ENCODE data around the gene CACNA1B.
"Not testable (repeated sequence)": the region's sequence is repeated elsewhere in the genome, so short reads cannot be mapped to it uniquely, and the experiment has no call there.

CACNA1B gene

DNA sequence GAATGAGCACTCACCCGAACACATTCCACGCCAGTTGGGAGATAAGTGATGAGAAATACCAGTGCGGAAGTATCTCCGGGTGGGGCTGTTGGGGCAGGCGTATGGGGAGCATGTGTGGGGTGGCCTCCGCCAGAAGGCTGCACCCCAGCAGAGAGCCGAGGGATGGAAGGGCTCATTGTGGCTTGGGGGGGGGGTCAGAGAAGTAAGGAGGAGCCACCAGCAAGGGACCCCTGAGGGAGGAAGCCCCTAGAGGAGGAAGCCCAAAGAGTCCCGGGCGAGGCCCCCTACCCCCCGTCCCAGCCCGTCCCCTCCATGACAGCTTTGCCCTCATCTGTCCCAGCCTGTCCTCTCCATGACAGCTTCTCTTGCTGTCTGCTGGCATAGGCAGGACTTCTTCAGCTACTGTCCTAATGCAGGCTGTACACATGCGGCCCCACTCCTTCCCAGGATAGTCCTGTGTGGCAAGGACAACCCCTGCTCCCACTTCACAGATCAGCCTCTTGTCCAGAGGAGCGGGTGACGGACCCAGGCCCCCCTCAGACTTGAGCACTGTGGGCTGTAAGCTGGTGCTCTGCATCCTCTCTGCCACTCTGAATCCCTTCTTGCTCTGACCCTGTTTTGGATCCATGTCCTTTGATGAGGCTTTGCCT is 239.6 kb downstream of the CACNA1B start:
- no peak for DNase-seq (ENCODE audit: low read depth)

DNA sequence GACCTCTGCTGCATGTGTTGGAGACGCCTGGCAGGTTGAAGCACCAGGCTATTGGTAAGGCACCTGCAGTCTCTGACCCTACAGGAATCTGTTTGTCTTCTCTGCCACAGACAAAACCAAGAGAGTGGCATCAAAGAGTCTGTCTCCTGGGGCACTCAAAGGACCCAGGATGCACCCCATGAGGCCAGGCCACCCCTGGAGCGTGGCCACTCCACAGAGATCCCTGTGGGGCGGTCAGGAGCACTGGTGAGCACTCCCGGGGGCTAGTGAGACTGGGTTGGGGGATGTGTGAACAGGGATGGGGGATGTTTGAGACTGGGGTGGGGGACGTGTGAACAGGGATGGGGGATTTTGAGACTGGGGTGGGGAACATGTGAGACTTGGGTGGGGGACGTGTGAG is 240.3 kb downstream of the CACNA1B start:
- no peak for DNase-seq (ENCODE audit: low read depth)

DNA sequence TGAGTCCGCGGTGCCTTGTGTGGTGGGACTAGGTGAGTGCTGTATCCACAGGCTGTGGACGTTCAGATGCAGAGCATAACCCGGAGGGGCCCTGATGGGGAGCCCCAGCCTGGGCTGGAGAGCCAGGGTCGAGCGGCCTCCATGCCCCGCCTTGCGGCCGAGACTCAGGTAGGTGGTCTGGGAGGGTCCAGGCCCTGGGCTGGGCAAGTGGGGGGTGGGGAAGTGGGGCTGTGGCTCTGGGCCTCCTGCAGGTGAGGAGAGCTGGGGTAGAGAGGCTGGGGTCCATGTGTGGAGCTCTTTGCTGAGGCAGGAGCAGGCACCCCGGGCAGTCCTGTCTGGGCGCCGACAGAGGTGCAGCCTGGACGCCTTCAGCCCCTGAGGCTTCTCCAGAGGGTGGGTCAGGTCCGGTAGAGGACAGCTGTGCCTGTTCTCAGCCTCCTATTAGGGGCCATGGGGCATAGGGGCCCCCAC is 241.1 kb downstream of the CACNA1B start:
- no peak for DNase-seq (ENCODE audit: low read depth)

DNA sequence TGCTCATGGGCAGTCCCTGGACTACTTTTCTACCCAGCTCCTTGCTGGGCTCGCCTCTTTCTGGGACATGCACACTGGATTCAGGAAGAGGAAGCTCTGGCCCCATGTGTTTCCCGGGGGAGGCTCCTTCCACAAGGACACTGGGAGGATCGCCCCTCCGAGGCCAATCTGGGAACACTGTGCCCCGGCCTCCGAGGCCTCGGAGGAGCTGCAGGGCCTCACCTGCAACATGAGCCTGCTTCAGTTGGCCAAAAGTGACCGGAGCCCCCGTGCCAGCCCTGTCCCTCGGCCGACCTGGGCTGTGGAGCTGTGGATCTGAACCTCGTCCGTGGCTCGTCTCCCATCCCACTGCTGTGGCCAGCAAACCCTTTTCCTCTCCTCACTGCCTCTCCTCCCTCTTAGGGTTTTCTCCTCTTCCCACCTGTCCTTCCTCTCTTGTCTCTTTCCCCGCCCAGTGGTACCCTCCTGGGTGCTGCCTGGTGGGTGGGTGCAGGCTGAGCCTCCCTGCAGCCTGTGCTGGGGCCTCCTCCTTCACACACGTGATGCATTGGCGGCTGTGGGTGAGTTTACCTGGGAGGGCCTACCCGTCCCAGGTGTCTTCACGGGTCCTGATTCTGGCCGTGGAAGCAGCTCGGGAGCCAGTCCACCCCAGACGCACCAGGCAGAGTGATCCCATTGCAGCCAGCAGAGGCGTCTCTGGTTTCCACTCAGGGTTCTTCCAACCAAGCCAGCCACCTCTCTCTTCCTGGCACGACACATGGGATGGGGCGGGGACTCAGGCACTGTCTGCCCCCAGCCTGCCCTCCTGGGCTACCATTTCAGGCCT is 241.8 kb downstream of the CACNA1B start:
- no peak for DNase-seq (ENCODE audit: low read depth)

DNA sequence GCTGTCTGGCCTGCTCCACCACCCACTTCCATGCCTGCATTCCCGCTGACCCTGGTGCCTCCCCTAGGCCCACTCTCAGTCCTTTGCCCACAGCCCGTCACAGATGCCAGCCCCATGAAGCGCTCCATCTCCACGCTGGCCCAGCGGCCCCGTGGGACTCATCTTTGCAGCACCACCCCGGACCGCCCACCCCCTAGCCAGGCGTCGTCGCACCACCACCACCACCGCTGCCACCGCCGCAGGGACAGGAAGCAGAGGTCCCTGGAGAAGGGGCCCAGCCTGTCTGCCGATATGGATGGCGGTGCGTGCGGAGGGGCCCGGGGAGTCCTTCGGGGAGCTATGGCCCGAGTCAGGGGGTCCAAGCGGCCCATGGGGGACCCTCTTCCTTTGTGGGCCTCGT is 242.5 kb downstream of the CACNA1B start:
- no peak for DNase-seq (ENCODE audit: low read depth)

DNA sequence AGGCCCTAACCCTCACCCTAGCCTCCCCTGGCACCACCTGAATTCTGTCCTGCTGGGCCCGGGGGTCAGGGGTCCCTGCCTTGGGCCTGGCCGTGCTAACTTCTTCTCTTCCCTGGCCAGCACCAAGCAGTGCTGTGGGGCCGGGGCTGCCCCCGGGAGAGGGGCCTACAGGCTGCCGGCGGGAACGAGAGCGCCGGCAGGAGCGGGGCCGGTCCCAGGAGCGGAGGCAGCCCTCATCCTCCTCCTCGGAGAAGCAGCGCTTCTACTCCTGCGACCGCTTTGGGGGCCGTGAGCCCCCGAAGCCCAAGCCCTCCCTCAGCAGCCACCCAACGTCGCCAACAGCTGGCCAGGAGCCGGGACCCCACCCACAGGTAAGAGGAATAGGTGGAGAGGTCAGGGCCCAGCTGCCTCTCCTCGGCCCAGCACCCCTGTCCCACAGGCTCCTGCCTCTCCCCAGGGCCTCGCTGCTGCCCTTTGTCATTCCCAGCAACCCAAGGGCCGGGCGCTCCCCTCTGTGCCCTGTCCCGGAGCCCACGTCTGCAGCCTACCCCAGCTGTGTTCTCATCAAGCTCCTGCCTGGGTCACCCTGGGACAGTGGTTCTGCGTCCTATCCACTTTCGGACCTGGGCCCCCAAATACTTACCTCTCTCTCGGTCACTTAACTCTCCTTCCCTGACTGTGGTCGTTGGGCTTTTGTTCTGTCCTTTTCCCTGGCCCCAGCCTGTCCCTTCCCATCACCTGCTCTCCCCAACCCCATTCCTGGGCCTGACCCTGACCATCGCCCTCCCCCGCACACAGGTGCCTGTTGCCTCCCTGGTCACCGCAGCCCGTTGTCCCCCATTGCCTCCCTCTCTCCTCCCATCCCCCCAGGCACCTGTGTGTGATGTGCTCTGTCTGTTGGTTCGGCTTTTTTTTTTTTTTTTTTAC is 243.2 kb downstream of the CACNA1B start:
- no peak for DNase-seq (ENCODE audit: low read depth)

DNA sequence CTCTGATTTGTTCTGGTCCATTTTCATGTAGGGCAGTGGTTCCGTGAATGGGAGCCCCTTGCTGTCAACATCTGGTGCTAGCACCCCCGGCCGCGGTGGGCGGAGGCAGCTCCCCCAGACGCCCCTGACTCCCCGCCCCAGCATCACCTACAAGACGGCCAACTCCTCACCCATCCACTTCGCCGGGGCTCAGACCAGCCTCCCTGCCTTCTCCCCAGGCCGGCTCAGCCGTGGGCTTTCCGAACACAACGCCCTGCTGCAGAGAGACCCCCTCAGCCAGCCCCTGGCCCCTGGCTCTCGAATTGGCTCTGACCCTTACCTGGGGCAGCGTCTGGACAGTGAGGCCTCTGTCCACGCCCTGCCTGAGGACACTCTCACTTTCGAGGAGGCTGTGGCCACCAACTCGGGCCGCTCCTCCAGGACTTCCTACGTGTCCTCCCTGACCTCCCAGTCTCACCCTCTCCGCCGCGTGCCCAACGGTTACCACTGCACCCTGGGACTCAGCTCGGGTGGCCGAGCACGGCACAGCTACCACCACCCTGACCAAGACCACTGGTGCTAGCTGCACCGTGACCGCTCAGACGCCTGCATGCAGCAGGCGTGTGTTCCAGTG is 244.0 kb downstream of the CACNA1B start:
- no peak for DNase-seq (ENCODE audit: low read depth)

DNA sequence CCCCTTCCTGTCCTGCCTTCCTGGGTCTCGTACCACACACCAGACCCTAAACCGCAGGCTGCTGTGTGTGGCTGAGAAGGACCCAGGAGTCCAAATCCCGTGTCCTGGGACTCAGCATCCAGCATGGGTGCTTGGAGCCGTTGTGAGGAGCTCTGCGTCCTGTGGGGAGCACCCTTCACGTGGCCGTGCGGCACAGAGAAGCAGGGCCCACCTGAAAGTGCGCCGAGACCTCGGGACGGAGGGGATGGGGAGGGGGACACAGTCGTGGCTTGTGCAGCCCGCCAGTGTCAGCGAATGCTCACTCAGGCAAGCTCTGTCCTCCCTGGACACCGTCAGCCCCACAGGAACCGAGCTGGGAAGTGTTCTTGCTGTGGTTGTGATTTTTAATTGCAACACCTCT is 244.6 kb downstream of the CACNA1B start:
- no peak for DNase-seq (ENCODE audit: low read depth)

DNA sequence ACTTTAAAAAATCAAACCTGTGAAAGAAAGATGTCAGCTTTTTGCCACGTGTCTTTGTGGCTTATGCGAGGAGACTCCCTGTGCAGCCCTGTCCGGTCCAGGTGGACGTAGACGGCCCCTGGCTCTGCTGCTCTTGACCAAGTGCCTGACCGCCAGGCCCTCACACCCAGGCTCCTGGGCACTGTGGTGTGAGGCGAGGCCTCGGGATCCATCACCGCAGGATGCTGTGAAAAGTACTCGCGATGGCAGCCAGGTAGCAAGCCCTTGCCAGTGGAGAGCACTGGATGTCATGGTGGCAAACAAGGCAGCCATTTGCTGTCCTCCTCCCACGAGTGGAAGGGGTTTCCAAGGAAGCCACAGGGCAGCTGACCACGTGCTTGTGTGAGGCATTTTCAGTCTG is 245.1 kb downstream of the CACNA1B start:
- DNase-seq (ENCODE audit: low read depth) = no peak

DNA sequence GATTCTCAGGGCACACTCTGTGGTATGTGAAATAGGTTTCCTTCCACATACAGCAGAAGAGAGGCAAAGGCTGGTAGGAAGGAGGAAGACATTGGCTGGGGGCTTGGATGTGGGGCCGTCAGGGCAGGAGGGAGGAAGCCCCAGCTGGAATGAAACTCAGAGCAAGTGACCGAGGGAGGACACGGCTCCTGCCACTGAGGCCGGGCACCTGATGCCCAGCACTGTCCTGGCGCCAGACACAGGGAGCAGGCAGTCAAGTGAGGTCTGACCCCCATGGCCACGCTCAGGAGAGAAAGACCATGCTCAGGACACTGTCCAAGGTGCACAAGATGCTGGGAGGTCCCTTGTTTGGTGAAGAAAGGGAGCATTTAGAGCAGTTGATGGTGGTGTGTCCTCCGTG is 245.5 kb downstream of the CACNA1B start:
- no peak for DNase-seq (ENCODE audit: low read depth)

DNA sequence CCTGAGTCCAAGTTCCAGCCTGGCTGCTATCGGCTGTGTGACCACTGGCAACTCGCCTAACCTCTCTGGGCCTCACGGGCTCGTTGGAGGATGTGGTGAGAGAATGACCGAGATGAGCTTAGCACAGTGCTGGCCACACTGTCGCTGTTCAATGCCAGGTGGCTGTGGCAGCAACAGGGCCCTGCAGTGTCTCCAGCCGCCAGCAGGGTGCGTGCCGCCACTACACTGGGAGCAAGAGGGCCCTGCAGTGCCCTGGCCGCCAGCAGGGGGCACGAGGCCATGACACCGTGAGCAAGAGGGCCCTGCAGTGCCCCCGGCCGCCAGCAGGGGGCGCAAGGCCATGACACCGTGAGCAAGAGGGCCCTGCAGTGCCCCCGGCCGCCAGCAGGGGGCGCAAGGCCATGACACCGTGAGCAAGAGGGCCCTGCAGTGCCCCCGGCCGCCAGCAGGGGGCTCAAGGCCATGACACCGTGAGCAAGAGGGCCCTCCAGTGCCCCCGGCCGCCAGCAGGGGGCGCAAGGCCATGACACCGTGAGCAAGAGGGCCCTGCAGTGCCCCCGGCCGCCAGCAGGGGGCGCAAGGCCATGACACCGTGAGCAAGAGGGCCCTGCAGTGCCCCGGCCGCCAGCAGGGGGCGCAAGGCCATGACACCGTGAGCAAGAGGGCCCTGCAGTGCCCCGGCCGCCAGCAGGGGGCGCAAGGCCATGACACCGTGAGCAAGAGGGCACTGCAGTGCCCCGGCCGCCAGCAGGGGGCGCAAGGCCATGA is 248.7 kb downstream of the CACNA1B start:
- DNase-seq (ENCODE audit: low read depth) = not testable (repeated sequence)

DNA sequence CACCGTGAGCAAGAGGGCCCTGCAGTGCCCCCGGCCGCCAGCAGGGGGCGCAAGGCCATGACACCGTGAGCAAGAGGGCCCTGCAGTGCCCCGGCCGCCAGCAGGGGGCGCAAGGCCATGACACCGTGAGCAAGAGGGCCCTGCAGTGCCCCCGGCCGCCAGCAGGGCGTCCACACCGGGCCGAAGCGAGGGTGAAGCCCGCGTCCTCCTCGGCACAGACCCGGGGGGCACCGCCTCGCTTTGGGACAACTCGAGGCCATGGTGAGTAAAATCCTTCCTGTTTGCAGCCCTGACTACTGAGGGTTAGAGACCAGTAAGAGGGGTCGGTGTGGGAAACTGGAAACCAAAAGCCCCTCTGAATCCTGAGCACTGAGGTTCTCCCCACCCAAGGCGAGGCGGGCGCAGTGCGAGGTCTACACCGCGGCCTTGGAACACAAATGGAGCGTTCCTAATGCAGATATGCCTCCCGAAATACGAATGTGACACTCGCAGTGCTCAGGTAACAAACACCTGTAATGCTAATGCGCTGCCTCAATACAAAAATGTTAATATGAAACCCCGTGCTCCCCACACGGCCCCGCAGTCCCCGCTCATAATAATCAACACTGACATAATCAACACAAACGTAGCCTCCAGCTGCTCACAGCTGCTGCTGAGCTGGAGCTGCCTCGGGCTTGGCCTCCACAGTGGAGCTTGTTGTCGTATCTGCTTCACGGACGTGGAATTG is 249.4 kb downstream of the CACNA1B start:
- DNase-seq (ENCODE audit: low read depth) = not testable (repeated sequence)

DNA sequence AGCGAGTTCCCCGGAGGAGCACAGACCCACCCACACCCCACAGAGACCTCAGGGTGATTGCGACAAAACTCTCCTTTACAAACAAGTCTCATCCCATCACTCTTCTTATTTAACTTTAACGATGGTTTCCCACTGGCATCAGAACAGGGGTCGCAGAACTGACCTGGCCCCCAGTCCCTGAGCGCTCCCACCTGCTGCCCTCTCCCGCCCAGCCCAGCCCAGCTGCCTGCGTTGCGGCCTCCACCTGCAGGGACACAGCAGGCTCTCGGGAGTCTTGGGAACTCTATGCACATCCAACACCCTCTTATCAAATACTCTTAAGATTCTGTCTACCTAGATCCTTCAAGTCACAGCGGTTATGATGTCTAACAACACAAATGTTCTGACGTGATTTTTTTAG is 250.4 kb downstream of the CACNA1B start:
- DNase-seq (ENCODE audit: low read depth) = not testable (repeated sequence)

DNA sequence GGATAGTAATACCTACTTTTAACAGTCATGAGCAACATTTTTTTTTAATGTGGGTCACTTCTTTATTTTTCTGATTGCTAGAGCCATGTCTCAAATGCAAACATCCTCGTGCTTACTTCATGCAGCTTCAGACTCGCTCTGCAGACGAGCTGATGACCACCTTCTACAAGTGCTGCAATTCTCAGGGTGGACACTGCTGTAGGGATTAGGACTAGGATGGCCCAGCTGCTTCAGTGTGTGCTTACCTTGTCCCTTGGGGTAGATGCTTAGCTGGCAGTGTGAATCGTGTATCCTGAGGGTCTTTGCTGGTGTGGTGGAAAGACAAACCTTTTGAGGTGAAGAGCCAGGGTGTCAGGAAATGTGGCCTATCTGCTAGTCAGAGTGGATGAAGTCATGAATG is 251.7 kb downstream of the CACNA1B start:
- DNase-seq (ENCODE audit: low read depth) = not testable (repeated sequence)

DNA sequence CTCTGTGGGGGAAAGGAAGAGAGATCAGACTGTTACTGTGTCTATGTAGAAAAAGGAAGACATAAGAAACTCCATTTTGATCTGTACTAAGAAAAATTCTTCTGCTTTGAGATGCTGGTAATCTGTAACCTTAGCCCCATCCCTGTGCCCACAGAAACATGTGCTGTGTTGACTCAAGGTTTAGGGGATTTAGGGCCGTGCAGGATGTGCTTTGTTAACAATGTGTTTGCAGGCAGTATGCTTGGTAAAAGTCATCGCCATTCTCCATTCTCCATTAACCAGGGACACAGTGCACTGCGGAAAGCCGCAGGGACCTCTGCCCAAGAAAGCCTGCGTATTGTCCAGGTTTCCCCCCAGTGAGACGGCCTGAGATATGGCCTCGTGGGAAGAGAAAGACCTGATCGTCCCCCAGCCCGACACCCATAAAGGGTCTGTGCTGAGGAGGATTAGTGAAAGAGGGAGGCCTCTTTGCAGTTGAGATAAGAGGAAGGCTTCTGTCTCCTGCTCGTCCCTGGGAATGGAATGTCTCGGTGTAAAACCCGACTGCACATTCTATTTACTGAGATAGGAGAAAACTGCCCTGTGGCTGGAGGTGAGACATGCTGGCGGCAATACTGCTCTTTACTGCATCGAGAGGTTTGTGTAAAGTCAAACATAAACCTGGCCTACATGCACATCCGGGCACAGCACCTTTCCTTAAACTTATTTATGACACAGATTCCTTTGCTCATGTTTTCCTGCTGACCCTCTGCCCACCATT is 255.5 kb downstream of the CACNA1B start:
- not testable (repeated sequence) for DNase-seq (ENCODE audit: low read depth)

DNA sequence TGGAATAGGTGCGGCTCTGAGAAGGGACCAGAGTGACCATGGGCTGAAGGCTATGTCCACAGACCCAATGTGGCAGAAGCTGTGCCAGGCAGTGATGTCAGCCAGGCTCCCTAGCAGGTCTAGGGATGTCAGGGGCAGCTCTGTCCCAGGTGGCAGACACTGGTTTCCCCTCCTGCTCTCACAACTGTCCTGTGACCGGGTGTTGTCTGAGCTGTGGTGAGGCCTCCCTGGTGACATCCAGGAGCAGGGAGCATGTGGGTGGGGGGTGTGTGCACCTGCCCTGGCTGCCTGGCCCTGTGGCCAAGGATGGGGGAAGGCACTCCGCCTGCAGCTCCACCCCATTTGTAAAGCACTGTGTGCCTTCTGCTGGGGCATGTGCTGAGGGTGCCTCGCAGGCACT is 257.0 kb downstream of the CACNA1B start:
- not testable (repeated sequence) for DNase-seq (ENCODE audit: low read depth)

DNA sequence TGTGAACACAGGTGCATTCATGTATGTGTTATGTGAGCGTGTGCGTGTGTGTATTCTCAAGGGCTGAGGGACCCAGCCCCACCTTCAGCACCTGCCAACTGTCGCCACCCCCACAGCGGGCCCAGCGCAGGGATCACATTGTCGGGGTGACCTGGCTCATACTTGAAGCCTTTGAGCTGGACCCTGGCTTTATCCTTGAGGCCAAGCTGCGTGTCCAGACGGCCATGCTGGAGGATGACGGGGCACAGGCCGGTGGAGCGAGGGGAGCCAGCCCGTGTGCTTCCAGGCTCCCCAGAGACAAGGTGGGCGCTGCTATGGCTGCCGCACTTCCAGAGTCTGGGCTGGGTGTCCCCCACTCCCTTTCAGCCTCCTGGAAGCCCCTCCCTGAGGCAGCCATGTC is 261.5 kb downstream of the CACNA1B start:
- DNase-seq (ENCODE audit: low read depth) = not testable (repeated sequence)

DNA sequence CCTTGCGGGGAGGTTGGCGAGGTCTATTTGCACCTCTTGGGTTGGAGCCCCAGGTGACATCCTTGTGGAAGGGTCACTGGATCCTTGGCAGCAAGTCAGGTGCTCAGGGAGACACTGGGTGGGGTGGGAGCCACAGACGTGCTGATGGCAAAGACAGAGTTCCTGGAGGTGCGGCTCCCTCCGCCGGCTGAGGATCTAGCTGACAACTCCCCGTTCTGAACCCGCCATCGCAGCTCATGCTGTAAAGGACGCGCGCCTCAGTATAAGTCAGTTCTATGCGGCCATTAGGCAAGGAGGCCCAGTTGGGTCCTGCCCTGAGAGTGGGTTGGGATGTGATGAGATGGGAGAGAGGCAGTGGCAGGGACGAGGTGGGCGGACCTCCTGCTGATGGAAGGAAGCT is 263.4 kb downstream of the CACNA1B start:
- DNase-seq (ENCODE audit: low read depth) = not testable (repeated sequence)

DNA sequence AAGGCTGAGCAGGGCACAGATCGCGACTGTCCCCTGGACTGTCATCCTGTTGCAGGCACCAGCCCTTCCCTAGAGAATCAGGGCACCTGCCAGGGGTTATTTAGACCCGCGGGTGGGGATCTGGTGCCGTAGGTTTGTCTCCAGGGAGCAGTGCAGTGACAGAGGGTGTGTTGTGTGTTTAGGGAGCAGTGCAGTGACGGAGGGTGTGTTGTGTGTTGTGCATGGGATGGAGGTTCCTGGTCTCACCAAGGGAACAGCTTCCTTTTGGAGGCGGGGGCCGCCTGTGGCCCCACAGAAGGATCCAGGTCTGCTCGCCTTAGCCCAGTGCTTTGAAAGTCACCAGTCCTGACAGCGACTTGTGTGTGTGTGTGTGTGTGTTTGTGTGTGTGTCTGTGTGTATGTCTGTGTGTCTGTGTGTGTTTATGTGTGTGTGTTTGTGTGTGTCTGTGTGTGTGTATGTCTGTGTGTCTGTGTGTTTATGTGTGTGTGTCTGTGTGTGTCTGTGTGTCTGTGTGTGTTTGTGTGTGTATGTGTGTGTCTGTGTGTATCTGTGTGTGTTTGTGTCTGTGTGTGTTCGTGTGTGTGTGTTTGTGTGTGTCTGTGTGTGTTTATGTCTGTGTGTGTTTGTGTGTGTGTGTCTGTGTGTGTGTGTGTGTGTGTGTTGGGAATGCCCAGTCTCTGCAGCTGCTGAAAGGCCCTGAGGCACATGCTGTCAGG is 265.1 kb downstream of the CACNA1B start:
- DNase-seq (ENCODE audit: low read depth) = not testable (repeated sequence)
